Hepatocyte (in vitro differentiated cells): ENCODE measurements around the gene EIPR1.

Experiments
- CTCF ChIP-seq: fragments of 200-600 bp; sonication (generic); IDR thresholded peaks from 2 replicates; pipeline ENCODE4 v1.5.1; 2016; ENCODE audit warnings: antibody characterized with exemption, mild to moderate bottlenecking; ENCODE audit not compliant: poor library complexity
- EZH2 ChIP-seq: fragments of 200-600 bp; sonication (generic); IDR thresholded peaks from 2 replicates; pipeline ENCODE4 v1.6.1; 2016; ENCODE audit warnings: antibody characterized with exemption, mild to moderate bottlenecking, borderline replicate concordance
- EZH2phosphoT487 ChIP-seq: fragments of 200-600 bp; sonication (generic); IDR thresholded peaks from one replicate; pipeline ENCODE4 v1.6.1; 2018; ENCODE audit warnings: antibody characterized with exemption, mild to moderate bottlenecking, low read depth, moderate library complexity; ENCODE audit not compliant: unreplicated experiment, severe bottlenecking

DNA sequence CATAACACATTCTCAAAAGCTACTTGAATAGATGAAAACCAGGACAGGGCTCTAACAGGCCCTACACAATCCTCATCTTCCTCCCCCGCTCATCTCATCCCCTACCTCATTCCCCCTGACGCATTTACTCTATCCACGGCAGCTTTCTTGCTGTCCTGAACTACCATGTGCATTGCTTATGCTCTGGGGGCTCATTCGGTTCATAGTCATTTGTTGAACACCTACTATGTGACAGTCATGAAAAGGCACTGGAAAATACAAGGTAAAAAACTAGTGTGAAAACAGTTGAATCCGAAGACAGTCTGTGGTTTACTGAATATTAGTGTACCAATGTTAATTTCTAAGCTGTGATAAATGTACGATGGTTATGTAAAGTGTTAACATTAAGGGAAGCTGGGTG is 797 bp downstream of the EIPR1 start:
- no peak for TF ChIP-seq CTCF
- TF ChIP-seq EZH2: no peak
- TF ChIP-seq EZH2phosphoT487: no peak
